Right forelimb (tissue), 1 donor: Measurements from ENCODE around the gene PDX1.

Source experiments
- DNase-seq: peaks from one replicate; pipeline ENCODE4 v3.0.0-alpha.2; 2018

The PDX1 gene

DNA sequence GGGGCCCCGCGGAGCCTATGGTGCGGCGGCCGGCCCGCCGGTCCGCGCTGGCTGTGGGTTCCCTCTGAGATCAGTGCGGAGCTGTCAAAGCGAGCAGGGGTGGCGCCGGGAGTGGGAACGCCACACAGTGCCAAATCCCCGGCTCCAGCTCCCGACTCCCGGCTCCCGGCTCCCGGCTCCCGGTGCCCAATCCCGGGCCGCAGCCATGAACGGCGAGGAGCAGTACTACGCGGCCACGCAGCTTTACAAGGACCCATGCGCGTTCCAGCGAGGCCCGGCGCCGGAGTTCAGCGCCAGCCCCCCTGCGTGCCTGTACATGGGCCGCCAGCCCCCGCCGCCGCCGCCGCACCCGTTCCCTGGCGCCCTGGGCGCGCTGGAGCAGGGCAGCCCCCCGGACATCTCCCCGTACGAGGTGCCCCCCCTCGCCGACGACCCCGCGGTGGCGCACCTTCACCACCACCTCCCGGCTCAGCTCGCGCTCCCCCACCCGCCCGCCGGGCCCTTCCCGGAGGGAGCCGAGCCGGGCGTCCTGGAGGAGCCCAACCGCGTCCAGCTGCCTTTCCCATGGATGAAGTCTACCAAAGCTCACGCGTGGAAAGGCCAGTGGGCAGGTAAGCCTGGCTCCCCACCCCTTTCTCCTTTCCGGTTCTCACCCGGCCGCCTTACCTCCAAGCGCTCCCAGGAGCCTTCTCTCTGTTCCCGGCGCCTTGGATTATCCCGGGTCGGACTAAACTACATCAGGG is at the start of gene PDX1:
PDX1 (plus strand) TSS at position 67 of the 743 bp plus-strand sequence; CDS start at position 206, 139 bp downstream.
- DNase-seq = peak; percentile 51

GRCh38 chr13:27878274-27878673 is 41.5 kb upstream of the PDX1 start:
- DNase-seq = no peak

DNA sequence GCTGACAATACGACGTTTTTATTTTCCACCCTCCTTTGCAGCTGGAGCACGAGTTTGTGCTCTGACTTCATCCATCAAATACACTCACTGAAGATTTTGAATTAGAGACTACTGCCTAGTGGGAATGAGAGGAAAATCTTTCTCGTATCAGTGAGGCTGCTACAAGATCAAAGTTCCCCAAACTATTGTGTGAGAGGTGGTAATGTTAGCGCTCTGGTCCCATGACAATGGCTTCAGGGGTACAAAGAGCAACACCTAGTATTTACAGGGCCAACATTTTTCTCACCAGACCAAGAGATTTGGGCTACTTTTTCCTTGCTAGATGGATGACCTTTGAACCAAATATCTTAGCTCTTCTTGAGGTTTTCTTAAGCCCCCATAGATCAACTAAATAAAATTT is 30.3 kb upstream of the PDX1 start:
- DNase-seq = no peak

GRCh38 chr13:27896726-27897125 is 23.1 kb upstream of the PDX1 start:
- DNase-seq = no peak

- no peak for DNase-seq
Measured at GRCh38 chr13:27904719-27905118, 15.1 kb upstream of the PDX1 start.

DNA sequence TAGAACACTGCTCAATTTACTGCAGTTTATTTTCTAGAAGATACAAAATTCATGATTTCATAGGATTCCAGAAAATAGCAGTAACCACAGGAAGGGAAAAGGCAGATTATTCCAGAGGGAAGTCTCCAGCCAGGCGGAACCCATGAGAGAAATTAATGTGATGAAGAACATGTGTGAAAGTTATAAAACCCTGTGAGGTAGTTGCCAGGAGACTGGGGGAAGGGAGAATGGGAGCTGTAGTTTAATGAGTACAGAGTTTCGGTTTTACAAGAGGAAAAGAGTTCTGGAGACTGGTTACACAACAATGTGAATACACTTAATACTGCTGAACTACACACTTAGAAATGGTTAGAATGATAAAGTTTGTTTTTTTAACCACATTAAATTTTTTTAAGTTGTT is 14.2 kb upstream of the PDX1 start:
- no peak for DNase-seq

GRCh38 chr13:27907121-27907787 is 12.5 kb upstream of the PDX1 start:
- DNase-seq = no peak

DNA sequence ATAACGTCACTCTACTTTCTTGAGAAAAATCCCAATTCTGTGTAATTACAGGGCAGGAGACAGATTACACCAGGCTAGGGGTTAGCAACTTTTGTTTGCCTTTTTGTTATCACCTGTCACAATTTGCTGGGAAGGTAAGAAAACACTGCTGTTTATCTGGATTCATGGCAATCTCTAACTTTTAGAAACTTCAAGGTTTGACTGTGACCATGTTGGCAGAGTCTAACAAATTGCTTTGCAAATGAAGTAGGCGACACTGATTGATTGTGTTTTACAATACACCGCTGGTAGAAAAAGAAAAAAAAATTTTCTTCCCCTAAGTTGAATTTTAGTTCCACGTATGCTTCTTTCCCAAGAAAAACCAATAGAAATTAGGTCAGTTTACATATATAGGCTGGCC is 10.4 kb upstream of the PDX1 start:
- DNase-seq = no peak

GRCh38 chr13:27911521-27911920 is 8.3 kb upstream of the PDX1 start:
- no peak for DNase-seq

DNA sequence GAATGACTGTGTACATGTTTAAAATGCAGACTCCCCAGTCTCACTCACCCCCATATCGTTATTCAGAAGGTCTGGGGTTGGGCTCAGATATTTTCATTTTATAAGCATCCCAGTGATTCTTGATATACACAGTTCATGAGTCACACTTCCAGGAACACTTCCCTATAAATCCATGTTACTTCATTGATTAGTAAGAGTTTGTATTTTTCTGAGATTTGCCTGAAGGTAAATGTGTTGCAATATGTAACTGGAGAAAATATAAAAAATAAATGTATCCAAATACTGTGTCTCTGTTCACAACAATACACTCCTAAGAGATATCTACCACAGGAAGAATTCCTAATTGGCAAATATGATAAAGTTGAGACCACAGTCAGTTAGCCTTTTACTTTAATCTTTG is 6.6 kb upstream of the PDX1 start:
- DNase-seq = no peak

- no peak for DNase-seq
Measured at GRCh38 chr13:27915301-27916207, 4.2 kb upstream of the PDX1 start.

- DNase-seq = no peak
Measured at GRCh38 chr13:27917121-27917947, 2.5 kb upstream of the PDX1 start.

GRCh38 chr13:27918041-27918917 is 1.5 kb upstream of the PDX1 start:
- DNase-seq = no peak

DNA sequence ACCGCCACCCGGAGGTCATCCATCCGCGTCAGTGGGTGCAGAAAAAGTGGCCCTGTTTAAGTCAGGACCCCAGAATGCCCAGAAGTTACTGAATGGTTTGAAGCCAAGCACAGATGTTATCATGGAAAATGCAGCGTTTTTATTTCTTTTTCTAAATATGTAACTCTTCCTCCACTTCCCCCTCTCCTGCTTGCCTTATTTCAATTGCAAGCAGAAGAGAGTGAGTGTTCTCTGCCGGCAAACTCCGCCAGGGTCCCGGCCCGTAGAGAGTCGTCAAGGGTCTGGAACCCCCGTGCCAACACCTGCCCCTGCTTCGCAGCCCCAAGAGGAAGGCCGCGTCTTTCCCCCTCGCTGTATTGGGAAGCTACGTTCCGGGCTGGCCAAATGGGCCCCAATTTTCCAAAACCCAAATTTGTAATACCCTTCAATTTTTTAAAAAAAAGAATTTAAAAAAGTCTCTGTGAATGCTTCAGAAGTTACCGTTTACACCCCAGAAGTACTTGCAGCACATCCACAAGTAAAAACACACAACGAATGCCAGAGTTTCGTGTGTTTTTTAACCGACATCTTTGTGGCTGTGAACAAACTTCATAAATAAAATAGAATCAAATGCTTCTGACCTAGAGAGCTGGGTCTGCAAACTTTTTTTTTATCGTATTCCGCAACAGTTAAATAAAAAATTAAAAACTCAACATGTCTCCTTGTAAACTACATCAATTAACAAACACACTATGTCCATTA is 712 bp upstream of the PDX1 start:
- DNase-seq = no peak

- no peak for DNase-seq
Measured at GRCh38 chr13:27919659-27919933, 204 bp upstream of the PDX1 start.

DNA sequence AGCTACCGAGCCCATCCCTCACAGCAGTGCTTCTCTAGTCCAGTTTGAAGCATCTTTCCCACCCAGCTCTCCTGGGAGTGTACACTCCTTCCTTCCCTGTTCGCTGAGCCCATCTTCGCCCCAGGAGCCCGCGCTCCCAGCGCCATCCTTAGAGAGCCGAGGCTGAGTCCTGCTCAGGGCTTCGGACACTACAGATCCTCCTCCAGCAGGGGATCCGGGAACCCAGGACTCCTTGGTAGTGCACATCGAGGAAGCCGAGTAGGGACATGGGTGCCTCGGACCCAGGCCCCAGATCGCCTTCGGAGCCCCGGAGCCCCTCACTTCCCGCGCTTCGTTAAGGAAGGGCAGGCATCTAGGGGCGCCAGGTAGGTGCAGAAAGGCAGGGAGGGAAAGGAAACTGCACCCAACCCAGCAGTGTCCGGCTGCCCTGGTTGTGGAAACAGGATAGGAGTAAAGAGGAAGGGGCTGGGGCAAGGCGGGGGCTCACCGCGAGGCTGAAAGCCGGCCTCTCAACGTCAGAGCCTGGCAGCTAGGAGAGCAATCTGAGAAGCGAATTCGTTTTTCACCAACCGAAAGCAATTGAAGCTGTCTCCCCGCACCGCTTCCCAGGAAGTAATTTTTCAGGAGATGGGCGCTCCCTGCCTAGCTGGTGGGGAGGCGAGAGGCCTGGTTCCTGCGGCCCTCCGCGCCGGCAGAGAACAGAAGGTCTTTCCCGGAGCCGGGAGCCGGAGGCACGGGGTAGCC is 1.0 kb downstream of the PDX1 start:
- DNase-seq = peak; percentile 57

DNA sequence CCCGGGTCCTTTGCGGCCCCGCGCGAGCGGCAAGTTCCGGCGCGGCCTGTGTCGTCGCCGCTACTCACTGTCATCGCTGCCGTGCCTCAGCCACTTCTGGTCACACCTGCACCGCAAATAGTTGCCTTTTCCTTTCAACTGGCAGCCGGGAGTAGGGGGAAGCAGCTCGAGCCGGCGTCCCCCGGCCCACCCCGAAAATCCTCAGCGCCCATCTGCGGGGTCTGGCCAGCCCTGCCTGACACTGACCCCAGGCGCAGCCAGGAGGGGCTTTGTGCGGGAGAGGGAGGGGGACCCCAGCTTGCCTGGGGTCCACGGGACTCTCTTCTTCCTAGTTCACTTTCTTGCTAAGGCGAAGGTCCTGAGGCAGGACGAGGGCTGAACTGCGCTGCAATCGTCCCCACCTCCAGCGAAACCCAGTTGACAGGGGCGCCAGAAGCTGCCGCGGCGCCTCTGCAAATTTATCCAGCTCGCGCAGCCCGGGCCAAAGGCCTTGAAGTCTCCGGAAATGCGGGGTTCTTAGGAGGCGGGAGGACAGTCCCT is 1.7 kb downstream of the PDX1 start:
- peak; percentile 46 for DNase-seq

DNA sequence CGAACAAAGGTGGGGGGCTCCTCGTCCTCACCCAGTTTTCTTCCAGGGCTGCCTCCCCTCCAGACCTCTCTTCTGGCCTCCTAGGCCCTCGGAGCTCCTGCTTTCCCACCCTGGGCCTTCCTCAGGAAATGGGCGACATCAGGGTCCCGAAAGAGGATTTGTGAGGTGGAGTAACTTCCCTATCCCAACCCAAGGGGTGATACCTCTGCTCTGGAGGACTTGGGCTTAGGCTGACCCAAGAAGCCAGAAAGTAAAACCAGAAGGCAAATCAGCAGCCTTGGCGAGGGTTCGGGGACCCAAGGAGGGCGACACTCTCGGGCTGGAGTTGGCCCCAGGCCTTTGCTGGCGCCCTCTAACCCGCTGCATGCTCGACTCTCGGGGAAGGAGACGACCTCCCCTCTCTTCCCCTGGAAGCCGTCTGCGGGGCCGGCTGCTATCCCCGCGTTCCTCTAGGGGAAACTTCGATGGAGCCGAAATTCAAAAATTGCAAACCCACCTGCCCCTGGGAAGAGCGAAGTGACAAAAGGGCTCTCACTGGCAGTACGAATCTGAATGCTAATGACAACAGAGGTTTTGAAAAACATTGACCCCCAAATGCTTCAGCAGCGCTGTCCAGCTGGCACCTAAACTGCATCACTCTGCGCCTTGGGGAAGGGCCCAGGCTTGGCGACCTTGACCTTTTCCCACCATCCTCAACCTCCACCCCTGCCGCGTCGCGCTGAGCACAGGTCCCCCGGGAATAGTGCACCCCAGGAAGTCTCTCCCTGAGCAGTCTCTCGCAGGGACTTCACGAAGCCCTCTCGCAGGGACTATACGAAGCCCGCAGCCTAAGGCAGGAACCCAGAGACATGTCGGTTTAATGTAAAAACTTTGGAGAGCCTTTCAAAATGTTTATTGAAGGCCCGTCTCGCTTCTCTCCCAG is 2.4 kb downstream of the PDX1 start:
- DNase-seq = no peak
